H1 (cell line): ENCODE measurements around the gene CNOT1. TPM values are rescaled to one million over a fixed set of nuclear protein-coding genes. Genes with fewer than 3 reads are reported as not detected.

Experiments
- CTCF ChIA-PET: fragments of 300-600 bp; sonication (Branson Sonifier 250); formaldehyde crosslinking; loops from one replicate; lab custom pipeline; 2021; ENCODE audit not compliant: partially characterized antibody; lab: Charles Lee
- POLR2A ChIA-PET: fragments of 300-600 bp; sonication (Branson Sonifier 250); formaldehyde crosslinking; loops from one replicate; lab custom pipeline; 2021; ENCODE audit warnings: inconsistent platforms; ENCODE audit not compliant: partially characterized antibody; lab: Charles Lee
- DNase-seq, 2 experiments: peaks; one replicate each; pipeline versions ENCODE4 v3.0.0 to v3.0.0-alpha.2; 2010 to 2022; ENCODE audit warnings: low spot score in 2 of 2, low read depth in 1 of 2, mixed read lengths in 1 of 2
- FAIRE-seq: peaks from 2 replicates; lab custom pipeline; 2011; peaks lifted over from hg19 to GRCh38; lab: Jason Lieb, UNC
- H2AFZ ChIP-seq: 2 replicates; pipeline ENCODE4 v1.8.1; 2012; ENCODE audit warnings: low read length, inconsistent platforms
- H2AK5ac ChIP-seq: 2 replicates; pipeline ENCODE4 v1.6.1; 2013; ENCODE audit warnings: low read depth, low read length
- H2BK120ac ChIP-seq: replicated peaks from 2 replicates; pipeline ENCODE3; 2013; ENCODE audit warnings: low read depth, low read length, inconsistent platforms
- H2BK12ac ChIP-seq: 2 replicates; pipeline ENCODE4 v1.6.1; 2013; ENCODE audit warnings: low read depth, low read length
- H2BK15ac ChIP-seq: 2 replicates; pipeline ENCODE4 v1.6.1; 2013; ENCODE audit warnings: low read length
- H2BK20ac ChIP-seq: 2 replicates; pipeline ENCODE4 v1.6.1; 2013; ENCODE audit warnings: low read length
- H2BK5ac ChIP-seq: 2 replicates; pipeline ENCODE4 v1.6.1; 2013; ENCODE audit warnings: low read depth, low read length
- H3K14ac ChIP-seq: 2 replicates; pipeline ENCODE4 v1.6.1; 2013; ENCODE audit warnings: inconsistent platforms; ENCODE audit not compliant: insufficient read length
- H3K18ac ChIP-seq: 2 replicates; pipeline ENCODE4 v1.6.1; 2013; ENCODE audit warnings: low read length; ENCODE audit errors: extremely low read depth
- H3K23ac ChIP-seq: 2 replicates; pipeline ENCODE4 v1.6.1; 2013; ENCODE audit warnings: inconsistent platforms; ENCODE audit not compliant: insufficient read length
- H3K23me2 ChIP-seq: 2 replicates; pipeline ENCODE4 v1.6.1; 2013; ENCODE audit warnings: low read depth, low read length
- H3K27ac ChIP-seq: 2 replicates; pipeline ENCODE4 v1.6.1; 2011; ENCODE audit warnings: low read depth, low read length, inconsistent platforms
- H3K27me3 ChIP-seq, 4 experiments: replicated peaks in 1 of 4; 1 replicate in 1 of 4; 2 replicates in 3 of 4; pipeline versions ENCODE4 v1.6.1 to v1.8.1; 2011 to 2013; ENCODE audit warnings: low read length in 3 of 4, mild to moderate bottlenecking in 3 of 4, inconsistent platforms in 2 of 4, mixed read lengths in 2 of 4, moderate library complexity in 1 of 4; ENCODE audit not compliant: control insufficient read depth in 3 of 4, insufficient read depth in 3 of 4; ENCODE audit errors: extremely low read depth in 1 of 4
- H3K36me3 ChIP-seq, 4 experiments: 2 replicates each; pipeline versions ENCODE4 v1.6.1 to v1.8.1; 2011 to 2013; ENCODE audit warnings: mild to moderate bottlenecking in 4 of 4, low read length in 3 of 4, moderate library complexity in 2 of 4, control low read depth in 1 of 4, inconsistent platforms in 1 of 4; ENCODE audit not compliant: insufficient read depth in 4 of 4, control insufficient read depth in 2 of 4
- H3K4ac ChIP-seq: replicated peaks from 2 replicates; pipeline ENCODE3; 2013; ENCODE audit warnings: low read length, low read depth, mixed read lengths, inconsistent platforms; ENCODE audit not compliant: insufficient read length
- H3K4me1 ChIP-seq, 4 experiments: replicated peaks in 1 of 4; 1 replicate in 1 of 4; 2 replicates in 3 of 4; pipeline versions ENCODE4 v1.6.1 to v1.8.1; 2011 to 2013; ENCODE audit warnings: low read length in 3 of 4, inconsistent platforms in 2 of 4, mixed read lengths in 1 of 4; ENCODE audit not compliant: insufficient read depth in 4 of 4, control insufficient read depth in 3 of 4
- H3K4me2 ChIP-seq, 2 experiments: 2 replicates each; pipeline versions ENCODE4 v1.6.1 to v1.8.1; 2011 to 2013; ENCODE audit warnings: low read depth in 2 of 2, low read length in 2 of 2, control low read depth in 1 of 2, inconsistent platforms in 1 of 2, mild to moderate bottlenecking in 1 of 2; ENCODE audit not compliant: insufficient read depth in 1 of 2
- H3K4me3 ChIP-seq, 4 experiments: fragments of 200-600, 300-600 bp in 1 of 4; sonication (generic), shearing (Covaris generic), sonication (Bioruptor Twin) in 1 of 4; 2 replicates each; pipeline versions ENCODE4 v1.5.1 to v1.8.1; 2011 to 2016; ENCODE audit warnings: low read length in 4 of 4, low read depth in 3 of 4, control low read depth in 2 of 4, inconsistent platforms in 2 of 4, mild to moderate bottlenecking in 2 of 4, mixed read lengths in 1 of 4, moderate library complexity in 1 of 4; ENCODE audit not compliant: insufficient read depth in 2 of 4; ENCODE audit errors: extremely low read depth in 1 of 4
- H3K56ac ChIP-seq: replicated peaks from 2 replicates; pipeline ENCODE3; 2013; ENCODE audit warnings: low read depth, mild to moderate bottlenecking, mixed read lengths, low read length, inconsistent platforms; ENCODE audit not compliant: insufficient read length
- H3K79me1 ChIP-seq: 2 replicates; pipeline ENCODE4 v1.6.1; 2013; ENCODE audit warnings: low read depth, low read length, control low read depth
- H3K79me2 ChIP-seq, 2 experiments: 2 replicates each; pipeline versions ENCODE4 v1.6.1 to v1.8.1; 2012 to 2013; ENCODE audit warnings: low read length in 2 of 2, mild to moderate bottlenecking in 2 of 2, inconsistent platforms in 1 of 2; ENCODE audit not compliant: insufficient read depth in 2 of 2, control insufficient read depth in 1 of 2
- H3K9ac ChIP-seq, 4 experiments: replicated peaks in 1 of 4; 1 replicate in 1 of 4; 2 replicates in 3 of 4; pipeline versions ENCODE4 v1.6.1 to v1.8.1; 2011 to 2013; ENCODE audit warnings: low read depth in 3 of 4, low read length in 3 of 4, control low read depth in 2 of 4, mild to moderate bottlenecking in 2 of 4, moderate library complexity in 2 of 4, inconsistent platforms in 1 of 4; ENCODE audit errors: extremely low read depth in 1 of 4
- H3K9me3 ChIP-seq, 2 experiments: 2 replicates each; pipeline versions ENCODE4 v1.6.1 to v1.8.1; 2012 to 2013; ENCODE audit warnings: mild to moderate bottlenecking in 2 of 2, moderate library complexity in 2 of 2, control low read depth in 1 of 2, inconsistent platforms in 1 of 2, low read depth in 1 of 2, low read length in 1 of 2, mixed read lengths in 1 of 2; ENCODE audit not compliant: insufficient read depth in 2 of 2
- H4K20me1 ChIP-seq, 2 experiments: replicated peaks in 1 of 2; 2 replicates each; pipeline versions ENCODE3 to v1.8.1; 2011 to 2013; ENCODE audit warnings: inconsistent platforms in 2 of 2, low read length in 2 of 2, mild to moderate bottlenecking in 1 of 2; ENCODE audit not compliant: insufficient read depth in 2 of 2, control insufficient read depth in 1 of 2
- H4K5ac ChIP-seq: 2 replicates; pipeline ENCODE4 v1.6.1; 2013; ENCODE audit warnings: low read length, low read depth, mixed read lengths, inconsistent platforms; ENCODE audit not compliant: insufficient read length
- H4K8ac ChIP-seq: 2 replicates; pipeline ENCODE4 v1.8.0; 2013; ENCODE audit warnings: mild to moderate bottlenecking, moderate library complexity, low read length, inconsistent platforms; ENCODE audit not compliant: insufficient read depth; ENCODE audit errors: extremely low read depth
- H4K91ac ChIP-seq: replicated peaks from 2 replicates; pipeline ENCODE3; 2013; ENCODE audit warnings: low read length, mixed read lengths, inconsistent platforms; ENCODE audit not compliant: insufficient read length
- BACH1 ChIP-seq: IDR thresholded peaks from 2 replicates; pipeline ENCODE4 v1.6.1; 2012; ENCODE audit warnings: low read length, improper control_type of control experiment
- CBX5 ChIP-seq: fragments of 300-800, 300-1000 bp; sonication (generic); IDR thresholded peaks from 2 replicates; pipeline ENCODE4 v1.7.1; 2016; ENCODE audit warnings: antibody characterized with exemption, low read length, low read depth
- EZH2 ChIP-seq: fragments of 200-600 bp; sonication (generic); IDR thresholded peaks from 2 replicates; pipeline ENCODE4 v1.7.1; 2012; ENCODE audit warnings: low read depth, mild to moderate bottlenecking, moderate library complexity, low read length, inconsistent platforms; ENCODE audit not compliant: severe bottlenecking
- MAFK ChIP-seq: IDR thresholded peaks from 2 replicates; pipeline ENCODE4 v1.6.1; 2012; ENCODE audit warnings: low read depth, mild to moderate bottlenecking, improper control_type of control experiment, low read length
- NANOG ChIP-seq: IDR thresholded peaks from 2 replicates; pipeline ENCODE4 v1.6.1; 2011; ENCODE audit warnings: low read length, low read depth, mild to moderate bottlenecking, inconsistent platforms; ENCODE audit not compliant: insufficient read depth, poor library complexity, severe bottlenecking
- NRF1 ChIP-seq: IDR thresholded peaks from 2 replicates; pipeline ENCODE4 v1.6.1; 2011; ENCODE audit warnings: mild to moderate bottlenecking, low read depth, low read length, improper control_type of control experiment
- POU5F1 ChIP-seq: IDR thresholded peaks from 2 replicates; pipeline ENCODE4 v1.6.1; 2011; ENCODE audit warnings: low read depth, mild to moderate bottlenecking, low read length, moderate library complexity
- RFX5 ChIP-seq: IDR thresholded peaks from 2 replicates; pipeline ENCODE4 v1.6.1; 2011; ENCODE audit warnings: low read depth, low read length, improper control_type of control experiment, borderline replicate concordance
- WGBS, 2 experiments: shearing (Covaris generic) in 1 of 2; methylation state at CpG; one replicate each; pipeline versions ENCODE4 v1.1.6 to v1.1.7; 2013 to 2015; ENCODE audit warnings: low lambda C conversion rate in 2 of 2, mixed read lengths in 2 of 2, inconsistent platforms in 1 of 2, low coverage in 1 of 2, missing lambda C conversion rate in 1 of 2; ENCODE audit not compliant: insufficient replicate concordance in 2 of 2, insufficient coverage in 1 of 2, insufficient read length in 1 of 2; ENCODE audit errors: extremely low coverage in 1 of 2, missing lambda C conversion rate in 1 of 2; 5-methylcytosine and 5-hydroxymethylcytosine counted together
- polyA plus RNA-seq, 7 experiments: library from polyadenylated mRNA; depleted of rRNA in 3 of 7; stranded (reverse) in 5 of 7; unstranded in 2 of 7; fragments of >200 nt in 5 of 7; fragments of 200-250 nt in 2 of 7; gene quantifications; 1 replicate in 5 of 7; 2 replicates in 1 of 7; 4 replicates in 1 of 7; pipeline versions ENCODE4 v1.2.1 to v1.2.3, GENCODE V29; 2011 to 2013; ENCODE audit warnings: missing spikeins in 2 of 7, mixed read lengths in 2 of 7
- total RNA-seq: library from RNA; stranded (reverse); fragmentation: NEBNext Ultra II Directional; extraction: Animal tissue kit (Norgen Biotek cat#: 25700); gene quantifications from 2 replicates; pipeline ENCODE4 v1.2.1, GENCODE V29; 2021
- TF ChIP-seq, protein P1 (sequence below), 3 experiments: IDR thresholded peaks; 1 replicate in 2 of 3; 2 replicates in 1 of 3; pipeline versions ENCODE4 v1.5.1 to v1.6.1; 2011; ENCODE audit warnings: low read length in 3 of 3, mild to moderate bottlenecking in 3 of 3, inconsistent platforms in 2 of 3, low read depth in 1 of 3, moderate library complexity in 1 of 3; ENCODE audit not compliant: insufficient read depth in 1 of 3; ENCODE audit errors: control extremely low read depth in 1 of 3

The CNOT1 gene
- total and polyA plus RNA-seq, 2 of the 8 experiments (the other 6 are each of a cell fraction or from before 2014, with no cell fraction given), result 306 to 319 TPM

- Histone ChIP-seq H4K8ac (0 out of 2 replicates have a peak overlapping the region, but pooled peaks have one; percentile 12), H3K56ac (no peak overlapping the region), H3K9ac (no peak overlapping the region), H2BK20ac (no peak overlapping the region), H3K9me3 (no peaks in the 10 kb centered on the region), H2AFZ (no peak overlapping the region), H3K27ac (no peak overlapping the region), H3K18ac (no peak overlapping the region), H3K4me1 (peaks cover 7 to 12% (median 10%) of the 10 kb centered on the region in 4 experiments; a peak in 5 of 7 replicates), H3K23me2 (no peaks in the 10 kb centered on the region), H2BK12ac (no peak overlapping the region), H3K23ac (no peak overlapping the region), H4K20me1 (no peaks in the 10 kb centered on the region), H3K4me3 (no peak overlapping the region), H3K79me1 (no peaks in the 10 kb centered on the region), H2BK120ac (no peak overlapping the region), H2AK5ac (no peak overlapping the region), H2BK15ac (0 out of 2 replicates have a peak overlapping the region, but pooled peaks have one; percentile 18), H3K36me3 (no peaks in the 10 kb centered on the region), H3K14ac (no peak overlapping the region), H3K4me2 (peak overlapping the region in 1 of 2 experiments; percentile 34; a peak in 2 of 4 replicates), H2BK5ac (0 out of 2 replicates have a peak overlapping the region, but pooled peaks have one; percentile 66), H3K79me2 (no peaks in the 10 kb centered on the region), H3K27me3 (peaks cover 1 to 9% (median 6%) of the 10 kb centered on the region in 4 experiments), H4K91ac (no peak overlapping the region), H4K5ac (no peak overlapping the region), H3K4ac (no peak overlapping the region)
- POLR2A ChIA-PET, result interaction anchor here (0.6 kb wide), 1 partner anchor 21 kb away, joined by 3 read pairs; no protein-coding TSS in a partner anchor
- WGBS, 2 experiments, result 76% methylated on average over 10 of the region's 10 CpGs; no CpG with 5 or more reads in 1 of the 2 experiments
- FAIRE-seq (no peak), DNase-seq (no peak)
- CTCF ChIA-PET, result interaction anchor here (1.1 to 2.5 kb wide), 6 partner anchors 15 to 172 kb away, joined by 3 to 9 read pairs (median 4); no protein-coding TSS in a partner anchor
- TF ChIP-seq BACH1 (no peak), EZH2 (no peak), RFX5 (no peak), MAFK (no peak), NANOG (no peak), NRF1 (no peak), CBX5 (no peak), POU5F1 (no peak)
- TF ChIP-seq, protein P1, sequence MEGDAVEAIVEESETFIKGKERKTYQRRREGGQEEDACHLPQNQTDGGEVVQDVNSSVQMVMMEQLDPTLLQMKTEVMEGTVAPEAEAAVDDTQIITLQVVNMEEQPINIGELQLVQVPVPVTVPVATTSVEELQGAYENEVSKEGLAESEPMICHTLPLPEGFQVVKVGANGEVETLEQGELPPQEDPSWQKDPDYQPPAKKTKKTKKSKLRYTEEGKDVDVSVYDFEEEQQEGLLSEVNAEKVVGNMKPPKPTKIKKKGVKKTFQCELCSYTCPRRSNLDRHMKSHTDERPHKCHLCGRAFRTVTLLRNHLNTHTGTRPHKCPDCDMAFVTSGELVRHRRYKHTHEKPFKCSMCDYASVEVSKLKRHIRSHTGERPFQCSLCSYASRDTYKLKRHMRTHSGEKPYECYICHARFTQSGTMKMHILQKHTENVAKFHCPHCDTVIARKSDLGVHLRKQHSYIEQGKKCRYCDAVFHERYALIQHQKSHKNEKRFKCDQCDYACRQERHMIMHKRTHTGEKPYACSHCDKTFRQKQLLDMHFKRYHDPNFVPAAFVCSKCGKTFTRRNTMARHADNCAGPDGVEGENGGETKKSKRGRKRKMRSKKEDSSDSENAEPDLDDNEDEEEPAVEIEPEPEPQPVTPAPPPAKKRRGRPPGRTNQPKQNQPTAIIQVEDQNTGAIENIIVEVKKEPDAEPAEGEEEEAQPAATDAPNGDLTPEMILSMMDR (IDR thresholded peaks at IDR 0.05; ENCODE audit: control extremely low read depth in 1 of 3, insufficient read depth in 1 of 3, low read depth in 1 of 3, low read length in 3 of 3), result no peak
These were observed 158.2 kb downstream of the CNOT1 start for GRCh38 chr16:58471209-58471975.
